Measurements from ENCODE around the gene GPATCH1.
A peak's percentile ranks its signal among the peaks of the same experiment; 100 is the strongest.
"Not testable (repeated sequence)": the region's sequence is repeated elsewhere in the genome, so short reads cannot be mapped to it uniquely, and the experiment has no call there.

The GPATCH1 gene, protein sequence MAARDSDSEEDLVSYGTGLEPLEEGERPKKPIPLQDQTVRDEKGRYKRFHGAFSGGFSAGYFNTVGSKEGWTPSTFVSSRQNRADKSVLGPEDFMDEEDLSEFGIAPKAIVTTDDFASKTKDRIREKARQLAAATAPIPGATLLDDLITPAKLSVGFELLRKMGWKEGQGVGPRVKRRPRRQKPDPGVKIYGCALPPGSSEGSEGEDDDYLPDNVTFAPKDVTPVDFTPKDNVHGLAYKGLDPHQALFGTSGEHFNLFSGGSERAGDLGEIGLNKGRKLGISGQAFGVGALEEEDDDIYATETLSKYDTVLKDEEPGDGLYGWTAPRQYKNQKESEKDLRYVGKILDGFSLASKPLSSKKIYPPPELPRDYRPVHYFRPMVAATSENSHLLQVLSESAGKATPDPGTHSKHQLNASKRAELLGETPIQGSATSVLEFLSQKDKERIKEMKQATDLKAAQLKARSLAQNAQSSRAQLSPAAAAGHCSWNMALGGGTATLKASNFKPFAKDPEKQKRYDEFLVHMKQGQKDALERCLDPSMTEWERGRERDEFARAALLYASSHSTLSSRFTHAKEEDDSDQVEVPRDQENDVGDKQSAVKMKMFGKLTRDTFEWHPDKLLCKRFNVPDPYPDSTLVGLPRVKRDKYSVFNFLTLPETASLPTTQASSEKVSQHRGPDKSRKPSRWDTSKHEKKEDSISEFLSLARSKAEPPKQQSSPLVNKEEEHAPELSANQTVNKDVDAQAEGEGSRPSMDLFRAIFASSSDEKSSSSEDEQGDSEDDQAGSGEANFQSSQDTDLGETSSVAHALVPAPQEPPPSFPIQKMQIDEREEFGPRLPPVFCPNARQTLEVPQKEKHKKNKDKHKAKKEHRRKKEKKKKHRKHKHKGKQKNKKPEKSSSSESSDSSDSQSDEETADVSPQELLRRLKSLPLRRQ

DNA sequence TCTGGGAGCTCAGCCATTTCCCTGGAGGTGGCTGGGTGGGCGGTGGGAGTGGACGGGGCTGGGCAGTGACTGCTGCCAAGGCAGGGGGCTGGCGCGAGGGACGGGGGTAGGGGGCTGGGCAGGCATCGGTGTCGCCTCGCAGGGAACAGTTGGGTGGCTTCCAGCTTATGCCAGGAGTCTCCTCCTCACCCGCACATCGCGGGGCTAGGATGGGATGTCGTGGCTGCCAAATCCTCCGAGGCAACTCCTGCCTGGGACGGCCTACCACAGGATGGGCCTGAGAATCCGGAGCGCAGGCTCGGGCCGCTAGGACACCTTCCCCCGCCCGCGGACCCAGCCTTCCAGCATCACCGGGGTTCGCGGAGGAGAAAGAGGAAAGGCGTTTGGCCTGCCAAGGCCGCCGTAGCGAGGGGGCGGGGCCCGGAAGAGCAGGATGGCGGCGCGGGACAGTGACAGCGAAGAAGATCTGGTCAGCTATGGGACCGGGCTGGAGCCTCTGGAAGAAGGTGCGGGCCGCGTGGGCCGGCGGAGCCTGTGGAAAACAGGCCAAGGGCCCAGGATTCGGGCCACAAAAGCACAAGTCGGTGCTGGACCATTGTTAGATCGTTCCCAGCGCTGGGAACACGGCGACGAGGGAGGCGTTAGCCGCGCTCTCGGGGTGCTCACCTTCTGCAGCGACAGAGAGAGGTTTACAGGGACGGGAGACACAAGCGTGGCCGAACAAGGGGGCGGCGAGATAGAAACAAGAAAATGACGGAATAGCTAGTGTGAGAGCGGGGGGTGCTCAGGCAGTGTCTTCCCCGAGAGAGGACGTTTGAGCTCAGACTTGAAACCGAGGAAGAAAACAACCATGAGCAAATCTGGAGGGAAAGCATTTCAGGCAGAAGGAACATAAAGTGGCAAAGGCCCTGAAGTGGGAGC, at the start of gene GPATCH1:
GPATCH1 (plus strand) TSS at position 421 of the 921 bp plus-strand sequence; CDS start at position 434, 13 bp downstream.
- Histone ChIP-seq H3K4me1 (ENCODE audit: insufficient read depth, low read length, poor library complexity, severe bottlenecking) (peaks cover 11% of the 10 kb centered on the region), H3K4me2 (ENCODE audit: low read depth, low read length, poor library complexity, severe bottlenecking) (peak within 1 kb of the TSS; percentile 99), H3K79me2 (ENCODE audit: insufficient read depth, low read length) (peaks cover 17% of the 10 kb centered on the region), H3K4me3 (ENCODE audit: low read length, poor library complexity, severe bottlenecking) (peak within 1 kb of the TSS; percentile 99), H3F3A (ENCODE audit: low read depth) (no peaks in the 10 kb centered on the region), H3K9me2 (replicated peaks; ENCODE audit: low read depth, low read length) (no peaks in the 10 kb centered on the region), H4K20me1 (ENCODE audit: insufficient read depth, low read length, poor library complexity, severe bottlenecking) (no peaks in the 10 kb centered on the region), H2AFZ (ENCODE audit: low read length) (peak within 1 kb of the TSS; percentile 100), H3K9ac (ENCODE audit: low read depth, low read length, poor library complexity, severe bottlenecking) (peak within 1 kb of the TSS; percentile 96), H3K27me3 (ENCODE audit: insufficient read depth, low read length, poor library complexity, severe bottlenecking) (no peaks in the 10 kb centered on the region), H3K9me3 (ENCODE audit: insufficient read depth, low read depth, low read length) (no peaks in the 10 kb centered on the region), H3K36me3 (ENCODE audit: insufficient read depth, low read length) (no peaks in the 10 kb centered on the region)
- TF ChIP-seq, protein P1, sequence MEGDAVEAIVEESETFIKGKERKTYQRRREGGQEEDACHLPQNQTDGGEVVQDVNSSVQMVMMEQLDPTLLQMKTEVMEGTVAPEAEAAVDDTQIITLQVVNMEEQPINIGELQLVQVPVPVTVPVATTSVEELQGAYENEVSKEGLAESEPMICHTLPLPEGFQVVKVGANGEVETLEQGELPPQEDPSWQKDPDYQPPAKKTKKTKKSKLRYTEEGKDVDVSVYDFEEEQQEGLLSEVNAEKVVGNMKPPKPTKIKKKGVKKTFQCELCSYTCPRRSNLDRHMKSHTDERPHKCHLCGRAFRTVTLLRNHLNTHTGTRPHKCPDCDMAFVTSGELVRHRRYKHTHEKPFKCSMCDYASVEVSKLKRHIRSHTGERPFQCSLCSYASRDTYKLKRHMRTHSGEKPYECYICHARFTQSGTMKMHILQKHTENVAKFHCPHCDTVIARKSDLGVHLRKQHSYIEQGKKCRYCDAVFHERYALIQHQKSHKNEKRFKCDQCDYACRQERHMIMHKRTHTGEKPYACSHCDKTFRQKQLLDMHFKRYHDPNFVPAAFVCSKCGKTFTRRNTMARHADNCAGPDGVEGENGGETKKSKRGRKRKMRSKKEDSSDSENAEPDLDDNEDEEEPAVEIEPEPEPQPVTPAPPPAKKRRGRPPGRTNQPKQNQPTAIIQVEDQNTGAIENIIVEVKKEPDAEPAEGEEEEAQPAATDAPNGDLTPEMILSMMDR (conservative IDR thresholded peaks at IDR 0.05; ENCODE audit: low read length): no peak
- TF ChIP-seq EZH2phosphoT487 (IDR thresholded peaks at IDR 0.05; ENCODE audit: borderline replicate concordance): no peak

DNA sequence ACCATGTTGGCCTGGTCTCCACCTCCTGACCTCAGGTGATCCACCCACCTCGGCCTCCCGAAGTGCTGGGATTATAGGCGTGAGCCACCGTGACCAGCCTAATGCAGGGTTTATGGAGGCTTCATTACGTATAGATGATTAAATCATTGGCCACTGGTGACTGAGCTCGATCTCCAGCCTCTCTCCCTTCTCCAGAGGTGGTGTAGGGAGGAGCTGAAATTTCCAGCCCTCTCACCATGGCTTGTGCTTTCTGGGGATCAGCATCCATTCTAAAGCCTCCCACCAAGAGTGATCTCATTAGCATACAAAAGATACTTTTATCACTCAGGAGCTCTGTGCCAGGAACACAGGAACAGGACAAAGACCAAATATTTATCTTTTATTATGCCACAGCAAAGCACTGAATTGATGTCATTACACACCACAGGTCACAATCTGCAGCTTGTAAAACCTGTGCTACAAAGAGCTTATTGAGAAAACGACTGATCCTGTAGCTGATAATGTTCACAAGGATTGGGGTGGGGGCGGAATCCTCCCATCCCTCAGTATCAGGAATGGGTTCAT, 48.7 kb upstream of the GPATCH1 start:
- Histone ChIP-seq H3K79me2 (ENCODE audit: insufficient read depth, low read length) (no peaks in the 10 kb centered on the region), H3F3A (ENCODE audit: low read depth) (no peaks in the 10 kb centered on the region), H3K4me1 (ENCODE audit: insufficient read depth, low read length, poor library complexity, severe bottlenecking) (no peaks in the 10 kb centered on the region), H3K9ac (ENCODE audit: low read depth, low read length, poor library complexity, severe bottlenecking) (no peak overlapping the region), H3K27me3 (ENCODE audit: insufficient read depth, low read length, poor library complexity, severe bottlenecking) (no peaks in the 10 kb centered on the region), H2AFZ (ENCODE audit: low read length) (no peak overlapping the region), H3K9me2 (replicated peaks; ENCODE audit: low read depth, low read length) (no peaks in the 10 kb centered on the region), H3K4me3 (ENCODE audit: low read length, poor library complexity, severe bottlenecking) (no peak overlapping the region), H3K4me2 (ENCODE audit: low read depth, low read length, poor library complexity, severe bottlenecking) (no peak overlapping the region), H3K36me3 (ENCODE audit: insufficient read depth, low read length) (no peaks in the 10 kb centered on the region), H4K20me1 (ENCODE audit: insufficient read depth, low read length, poor library complexity, severe bottlenecking) (no peaks in the 10 kb centered on the region), H3K9me3 (ENCODE audit: insufficient read depth, low read depth, low read length) (peaks cover 6% of the 10 kb centered on the region; the same call in 1 of the 2 replicates)
- no peak for TF ChIP-seq EZH2phosphoT487 (IDR thresholded peaks at IDR 0.05; ENCODE audit: borderline replicate concordance)
- TF ChIP-seq, protein P1 (conservative IDR thresholded peaks at IDR 0.05; ENCODE audit: low read length): no peak

DNA sequence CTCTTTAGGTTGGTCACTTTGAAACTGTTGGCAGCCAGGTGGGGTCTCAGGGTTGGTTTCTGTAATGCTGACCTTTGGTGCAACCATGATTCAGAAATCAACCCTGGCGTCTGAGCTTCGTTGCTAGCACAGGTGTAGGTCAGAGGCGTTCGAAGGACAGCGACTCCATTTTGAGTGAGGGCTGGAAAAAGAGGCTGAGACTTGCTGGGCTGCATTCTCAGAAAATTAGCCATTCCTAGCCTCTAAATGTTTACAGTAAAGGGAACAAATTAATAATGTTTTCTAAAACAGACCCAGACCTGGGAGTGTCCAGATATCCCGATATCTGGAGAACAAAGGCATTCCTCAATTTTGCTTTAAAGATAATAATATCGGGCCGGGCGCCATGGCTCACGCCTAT, 45.5 kb upstream of the GPATCH1 start:
- Histone ChIP-seq H3K4me2 (ENCODE audit: low read depth, low read length, poor library complexity, severe bottlenecking) (no peak overlapping the region), H3K79me2 (ENCODE audit: insufficient read depth, low read length) (no peaks in the 10 kb centered on the region), H3K4me1 (ENCODE audit: insufficient read depth, low read length, poor library complexity, severe bottlenecking) (no peaks in the 10 kb centered on the region), H2AFZ (ENCODE audit: low read length) (no peak overlapping the region), H4K20me1 (ENCODE audit: insufficient read depth, low read length, poor library complexity, severe bottlenecking) (no peaks in the 10 kb centered on the region), H3K9me2 (replicated peaks; ENCODE audit: low read depth, low read length) (no peaks in the 10 kb centered on the region), H3K36me3 (ENCODE audit: insufficient read depth, low read length) (no peaks in the 10 kb centered on the region), H3K4me3 (ENCODE audit: low read length, poor library complexity, severe bottlenecking) (no peak overlapping the region), H3K9me3 (ENCODE audit: insufficient read depth, low read depth, low read length) (no peaks in the 10 kb centered on the region), H3K27me3 (ENCODE audit: insufficient read depth, low read length, poor library complexity, severe bottlenecking) (no peaks in the 10 kb centered on the region), H3F3A (ENCODE audit: low read depth) (no peaks in the 10 kb centered on the region), H3K9ac (ENCODE audit: low read depth, low read length, poor library complexity, severe bottlenecking) (no peak overlapping the region)
- TF ChIP-seq, protein P1 (conservative IDR thresholded peaks at IDR 0.05; ENCODE audit: low read length): no peak
- no peak for TF ChIP-seq EZH2phosphoT487 (IDR thresholded peaks at IDR 0.05; ENCODE audit: borderline replicate concordance)

DNA sequence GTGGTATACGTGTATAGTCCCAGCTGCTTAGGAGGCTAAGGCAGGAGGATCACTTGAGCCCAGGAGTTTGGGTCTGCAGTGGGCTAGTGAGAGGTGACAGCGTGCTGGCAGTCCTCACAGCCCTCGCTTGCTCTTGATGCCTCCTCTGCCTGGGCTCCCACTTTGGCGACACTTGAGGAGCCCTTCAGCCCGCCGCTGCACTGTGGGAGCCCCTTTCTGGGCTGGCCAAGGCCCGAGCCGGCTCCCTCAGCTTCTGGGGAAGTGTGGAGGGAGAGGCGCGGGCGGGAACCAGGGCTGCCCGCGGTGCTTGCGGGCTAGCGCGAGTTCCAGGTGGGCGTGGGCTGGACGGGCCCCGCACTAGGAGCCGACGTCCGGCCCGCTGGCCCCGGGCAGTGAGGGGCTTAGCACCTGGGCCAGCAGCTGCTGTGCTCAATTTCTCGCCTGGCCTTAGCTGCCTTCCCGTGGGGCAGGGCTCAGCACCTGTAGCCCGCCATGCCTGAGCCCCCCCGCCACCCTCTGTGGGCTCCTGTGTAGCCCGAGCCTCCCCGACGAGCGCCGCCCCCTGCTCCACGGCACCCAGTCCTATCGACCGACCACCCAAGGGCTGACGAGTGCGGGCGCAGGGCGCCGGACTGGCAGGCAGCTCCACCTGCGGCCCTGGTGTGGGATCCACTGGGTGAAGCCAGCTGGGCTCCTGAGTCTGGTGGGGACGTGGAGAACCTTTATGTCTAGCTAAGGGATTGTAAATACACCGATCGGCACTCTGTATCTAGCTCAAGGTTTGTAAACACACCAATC, 44.4 kb upstream of the GPATCH1 start:
- H2AFZ ChIP-seq (ENCODE audit: low read length); H4K20me1 ChIP-seq (ENCODE audit: insufficient read depth, low read length, poor library complexity, severe bottlenecking): not testable (repeated sequence)
- peak overlapping the region; percentile 72 for H3K4me2 ChIP-seq (ENCODE audit: low read depth, low read length, poor library complexity, severe bottlenecking)

More for the DNA sequence above, 44.4 kb upstream of the GPATCH1 start:
- H3K9me3 ChIP-seq (ENCODE audit: insufficient read depth, low read depth, low read length); H3F3A ChIP-seq (ENCODE audit: low read depth); H3K36me3 ChIP-seq (ENCODE audit: insufficient read depth, low read length); H3K27me3 ChIP-seq (ENCODE audit: insufficient read depth, low read length, poor library complexity, severe bottlenecking); H3K79me2 ChIP-seq (ENCODE audit: insufficient read depth, low read length); H3K9me2 ChIP-seq (replicated peaks; ENCODE audit: low read depth, low read length); H3K4me1 ChIP-seq (ENCODE audit: insufficient read depth, low read length, poor library complexity, severe bottlenecking); H3K4me3 ChIP-seq (ENCODE audit: low read length, poor library complexity, severe bottlenecking); H3K9ac ChIP-seq (ENCODE audit: low read depth, low read length, poor library complexity, severe bottlenecking): not testable (repeated sequence)

All from Loucy (cell line).